HEK293 (cell line): Measurements from ENCODE around the gene MRPL34.

Experiments
- GLIS2 ChIP-seq: fragments of 450-650 bp; formaldehyde crosslinking; IDR thresholded peaks from 2 replicates; pipeline ENCODE4 v1.5.1; 2016; ENCODE audit warnings: missing biosample characterization, missing genetic modification characterization
- IKZF3 ChIP-seq: fragments of 450-650 bp; IDR thresholded peaks from 2 replicates; pipeline ENCODE4 v1.5.0; 2018; ENCODE audit warnings: missing biosample characterization, mild to moderate bottlenecking, missing genetic modification characterization, moderate library complexity
- KLF7 ChIP-seq: fragments of 450-650 bp; formaldehyde crosslinking; IDR thresholded peaks from 2 replicates; pipeline ENCODE4 v1.5.1; 2016; ENCODE audit warnings: missing biosample characterization, missing genetic modification characterization, borderline replicate concordance
- KLF8 ChIP-seq: fragments of 450-650 bp; formaldehyde crosslinking; IDR thresholded peaks from 2 replicates; pipeline ENCODE4 v1.5.1; 2016; ENCODE audit warnings: missing biosample characterization, missing genetic modification characterization
- RBAK ChIP-seq: fragments of 450-650 bp; formaldehyde crosslinking; IDR thresholded peaks from 2 replicates; pipeline ENCODE4 v1.5.1; 2016; ENCODE audit warnings: missing biosample characterization, missing genetic modification characterization
- REPIN1 ChIP-seq: fragments of 450-650 bp; formaldehyde crosslinking; IDR thresholded peaks from 2 replicates; pipeline ENCODE4 v1.5.1; 2017; ENCODE audit warnings: missing biosample characterization, missing genetic modification characterization, low read depth
- SETDB1 ChIP-seq: IDR thresholded peaks from one replicate; pipeline ENCODE4 v1.6.1; 2017; ENCODE audit warnings: mild to moderate bottlenecking, low read length, moderate library complexity, mixed read lengths; ENCODE audit not compliant: insufficient read length
- SP2 ChIP-seq: fragments of 450-650 bp; formaldehyde crosslinking; IDR thresholded peaks from 2 replicates; pipeline ENCODE4 v1.5.1; 2016; ENCODE audit warnings: missing biosample characterization, missing genetic modification characterization
- SP3 ChIP-seq: fragments of 450-650 bp; formaldehyde crosslinking; IDR thresholded peaks from 2 replicates; pipeline ENCODE4 v1.5.1; 2016; ENCODE audit warnings: missing biosample characterization, missing genetic modification characterization
- ZEB2 ChIP-seq: fragments of 450-650 bp; formaldehyde crosslinking; IDR thresholded peaks from 2 replicates; pipeline ENCODE4 v1.5.1; 2016; ENCODE audit warnings: missing biosample characterization, missing genetic modification characterization
- ZFHX2 ChIP-seq: fragments of 450-650 bp; formaldehyde crosslinking; conservative IDR thresholded peaks from 2 replicates; pipeline ENCODE4 v1.5.1; 2016; ENCODE audit warnings: missing biosample characterization, missing genetic modification characterization
- ZFP37 ChIP-seq: fragments of 450-650 bp; formaldehyde crosslinking; IDR thresholded peaks from 2 replicates; pipeline ENCODE4 v1.5.1; 2016; ENCODE audit warnings: missing biosample characterization, missing genetic modification characterization
- ZNF112 ChIP-seq: fragments of 450-650 bp; formaldehyde crosslinking; IDR thresholded peaks from 2 replicates; pipeline ENCODE4 v1.5.0; 2017; ENCODE audit warnings: missing biosample characterization, missing genetic modification characterization
- ZNF2 ChIP-seq: fragments of 450-650 bp; formaldehyde crosslinking; IDR thresholded peaks from 2 replicates; pipeline ENCODE4 v1.5.1; 2016; ENCODE audit warnings: missing biosample characterization, missing genetic modification characterization
- ZNF239 ChIP-seq: fragments of 450-650 bp; formaldehyde crosslinking; IDR thresholded peaks from 2 replicates; pipeline ENCODE4 v1.5.1; 2016; ENCODE audit warnings: missing biosample characterization, missing genetic modification characterization
- ZNF302 ChIP-seq: fragments of 450-650 bp; formaldehyde crosslinking; IDR thresholded peaks from 2 replicates; pipeline ENCODE4 v1.5.1; 2016; ENCODE audit warnings: missing biosample characterization, missing genetic modification characterization, low read depth
- ZNF350 ChIP-seq: fragments of 450-650 bp; formaldehyde crosslinking; IDR thresholded peaks from 2 replicates; pipeline ENCODE4 v1.5.0; 2017; ENCODE audit warnings: missing biosample characterization, mild to moderate bottlenecking, missing genetic modification characterization
- ZNF391 ChIP-seq: fragments of 450-650 bp; formaldehyde crosslinking; IDR thresholded peaks from 2 replicates; pipeline ENCODE4 v1.5.1; 2016; ENCODE audit warnings: low read depth, missing biosample characterization, missing genetic modification characterization, borderline replicate concordance
- ZNF501 ChIP-seq: fragments of 450-650 bp; formaldehyde crosslinking; IDR thresholded peaks from 2 replicates; pipeline ENCODE4 v1.5.1; 2016; ENCODE audit warnings: missing biosample characterization, missing genetic modification characterization
- ZNF529 ChIP-seq: fragments of 450-650 bp; formaldehyde crosslinking; IDR thresholded peaks from 2 replicates; pipeline ENCODE4 v1.5.1; 2017; ENCODE audit warnings: missing genetic modification characterization, missing biosample characterization; ENCODE audit not compliant: insufficient replicate concordance
- ZNF544 ChIP-seq: fragments of 450-650 bp; formaldehyde crosslinking; IDR thresholded peaks from 2 replicates; pipeline ENCODE4 v1.5.0; 2017; ENCODE audit warnings: missing biosample characterization, missing genetic modification characterization
- ZNF558 ChIP-seq: fragments of 450-650 bp; formaldehyde crosslinking; IDR thresholded peaks from 2 replicates; pipeline ENCODE4 v1.5.1; 2016; ENCODE audit warnings: missing biosample characterization, missing genetic modification characterization
- ZNF585B ChIP-seq: fragments of 450-650 bp; formaldehyde crosslinking; IDR thresholded peaks from 2 replicates; pipeline ENCODE4 v1.5.1; 2016; ENCODE audit warnings: missing biosample characterization, missing genetic modification characterization
- ZNF792 ChIP-seq: fragments of 450-650 bp; formaldehyde crosslinking; IDR thresholded peaks from 2 replicates; pipeline ENCODE4 v1.5.1; 2016; ENCODE audit warnings: missing biosample characterization, missing genetic modification characterization
- TF ChIP-seq, protein P1 (sequence below): fragments of 450-650 bp; formaldehyde crosslinking; IDR thresholded peaks from 2 replicates; pipeline ENCODE4 v1.5.1; 2016; ENCODE audit warnings: missing biosample characterization, missing genetic modification characterization
- TF ChIP-seq, protein P2 (sequence below): fragments of 450-650 bp; formaldehyde crosslinking; IDR thresholded peaks from 2 replicates; pipeline ENCODE4 v1.5.1; 2016; ENCODE audit warnings: missing biosample characterization, missing genetic modification characterization
- TF ChIP-seq, protein P3 (sequence below): fragments of 450-650 bp; formaldehyde crosslinking; IDR thresholded peaks from 2 replicates; pipeline ENCODE4 v1.5.1; 2016; ENCODE audit warnings: missing biosample characterization, missing genetic modification characterization
- TF ChIP-seq, protein P4 (sequence below): fragments of 450-650 bp; formaldehyde crosslinking; IDR thresholded peaks from 2 replicates; pipeline ENCODE4 v1.5.1; 2016; ENCODE audit warnings: missing biosample characterization, missing genetic modification characterization
- TF ChIP-seq, protein P5 (sequence below): fragments of 450-650 bp; formaldehyde crosslinking; IDR thresholded peaks from 2 replicates; pipeline ENCODE4 v1.5.1; 2016; ENCODE audit warnings: missing biosample characterization, missing genetic modification characterization, borderline replicate concordance

MRPL34 gene

DNA sequence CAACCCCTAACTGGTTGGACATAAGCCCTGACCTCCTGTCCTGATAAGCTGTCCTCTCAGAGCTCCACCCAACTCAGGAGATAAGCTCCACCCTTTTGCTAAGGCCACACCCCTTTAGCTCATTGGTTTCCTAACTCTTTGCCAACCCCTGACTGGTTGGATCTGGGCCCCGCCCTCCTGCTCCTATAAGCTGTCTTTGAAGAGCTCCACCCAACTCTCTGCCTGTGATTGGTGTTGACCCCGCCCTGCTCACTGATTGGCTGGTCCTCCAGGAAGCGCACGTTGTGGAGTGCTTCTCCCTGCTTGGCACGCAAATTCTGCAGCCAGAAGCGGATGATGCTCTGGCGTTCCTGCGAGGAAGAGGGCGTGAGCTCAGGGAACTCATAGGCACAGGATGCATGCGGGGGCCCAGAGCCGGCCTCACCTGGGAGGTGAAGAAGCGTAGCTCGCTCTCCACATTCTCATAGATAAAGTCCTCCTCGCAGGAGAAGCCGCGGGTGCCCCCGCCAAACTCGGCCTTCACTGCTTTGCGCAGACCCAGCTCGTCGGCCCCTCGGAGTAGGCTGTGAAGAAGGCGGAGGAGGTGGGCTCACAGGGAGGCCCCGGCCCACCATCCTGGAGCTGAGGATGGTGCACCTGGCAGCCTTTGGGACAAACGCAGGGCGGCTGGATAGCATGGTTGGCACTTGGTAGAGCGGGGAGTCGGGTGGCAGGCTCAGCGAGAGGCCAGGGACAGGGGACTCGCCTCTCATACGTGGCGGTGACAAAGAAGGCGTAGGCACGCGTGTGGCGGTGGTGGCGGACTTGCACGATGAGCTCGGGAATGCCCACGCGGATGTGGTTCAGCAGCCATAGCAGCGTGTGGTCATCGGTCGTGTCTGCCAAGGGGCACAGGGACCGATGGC lies 27.3 kb downstream of the MRPL34 start (continued):
- TF ChIP-seq GLIS2 (no peak), ZNF585B (tag by site-specific recombination) (no peak), SP2 (peak; percentile 97), ZNF558 (tag by site-specific recombination) (no peak), ZEB2 (tag by site-specific recombination) (no peak), IKZF3 (tag by site-specific recombination) (no peak), REPIN1 (tag by site-specific recombination) (no peak), ZNF529 (tag by site-specific recombination) (no peak), ZFHX2 (tag by site-specific recombination) (no peak), KLF8 (tag by site-specific recombination) (peak; percentile 73), ZNF2 (no peak), ZNF501 (no peak), ZNF792 (tag by site-specific recombination) (no peak), ZNF350 (tag by site-specific recombination) (no peak), SETDB1 (no peak), ZNF239 (tag by site-specific recombination) (no peak), ZNF544 (no peak), ZNF302 (tag by site-specific recombination) (no peak), KLF7 (tag by site-specific recombination) (peak; percentile 50; the same call in 1 of the 2 replicates), ZNF391 (tag by site-specific recombination) (no peak), SP3 (peak; percentile 84), ZNF112 (tag by site-specific recombination) (no peak), RBAK (tag by site-specific recombination) (no peak), ZFP37 (tag by site-specific recombination) (no peak)
- TF ChIP-seq, protein P1, sequence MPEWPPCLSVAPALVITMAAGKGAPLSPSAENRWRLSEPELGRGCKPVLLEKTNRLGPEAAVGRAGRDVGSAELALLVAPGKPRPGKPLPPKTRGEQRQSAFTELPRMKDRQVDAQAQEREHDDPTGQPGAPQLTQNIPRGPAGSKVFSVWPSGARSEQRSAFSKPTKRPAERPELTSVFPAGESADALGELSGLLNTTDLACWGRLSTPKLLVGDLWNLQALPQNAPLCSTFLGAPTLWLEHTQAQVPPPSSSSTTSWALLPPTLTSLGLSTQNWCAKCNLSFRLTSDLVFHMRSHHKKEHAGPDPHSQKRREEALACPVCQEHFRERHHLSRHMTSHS (tag by site-specific recombination) = no peak
- TF ChIP-seq, protein P2, sequence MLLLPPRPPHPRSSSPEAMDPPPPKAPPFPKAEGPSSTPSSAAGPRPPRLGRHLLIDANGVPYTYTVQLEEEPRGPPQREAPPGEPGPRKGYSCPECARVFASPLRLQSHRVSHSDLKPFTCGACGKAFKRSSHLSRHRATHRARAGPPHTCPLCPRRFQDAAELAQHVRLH = no peak
- TF ChIP-seq, protein P3, sequence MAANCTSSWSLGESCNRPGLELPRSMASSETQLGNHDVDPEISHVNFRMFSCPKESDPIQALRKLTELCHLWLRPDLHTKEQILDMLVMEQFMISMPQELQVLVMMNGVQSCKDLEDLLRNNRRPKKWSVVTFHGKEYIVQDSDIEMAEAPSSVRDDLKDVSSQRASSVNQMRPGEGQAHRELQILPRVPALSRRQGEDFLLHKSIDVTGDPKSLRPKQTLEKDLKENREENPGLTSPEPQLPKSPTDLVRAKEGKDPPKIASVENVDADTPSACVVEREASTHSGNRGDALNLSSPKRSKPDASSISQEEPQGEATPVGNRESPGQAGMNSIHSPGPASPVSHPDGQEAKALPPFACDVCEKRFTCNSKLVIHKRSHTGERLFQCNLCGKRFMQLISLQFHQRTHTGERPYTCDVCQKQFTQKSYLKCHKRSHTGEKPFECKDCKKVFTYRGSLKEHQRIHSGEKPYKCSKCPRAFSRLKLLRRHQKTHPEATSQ = peak; percentile 59; the same call in 1 of the 2 replicates
- TF ChIP-seq, protein P4, sequence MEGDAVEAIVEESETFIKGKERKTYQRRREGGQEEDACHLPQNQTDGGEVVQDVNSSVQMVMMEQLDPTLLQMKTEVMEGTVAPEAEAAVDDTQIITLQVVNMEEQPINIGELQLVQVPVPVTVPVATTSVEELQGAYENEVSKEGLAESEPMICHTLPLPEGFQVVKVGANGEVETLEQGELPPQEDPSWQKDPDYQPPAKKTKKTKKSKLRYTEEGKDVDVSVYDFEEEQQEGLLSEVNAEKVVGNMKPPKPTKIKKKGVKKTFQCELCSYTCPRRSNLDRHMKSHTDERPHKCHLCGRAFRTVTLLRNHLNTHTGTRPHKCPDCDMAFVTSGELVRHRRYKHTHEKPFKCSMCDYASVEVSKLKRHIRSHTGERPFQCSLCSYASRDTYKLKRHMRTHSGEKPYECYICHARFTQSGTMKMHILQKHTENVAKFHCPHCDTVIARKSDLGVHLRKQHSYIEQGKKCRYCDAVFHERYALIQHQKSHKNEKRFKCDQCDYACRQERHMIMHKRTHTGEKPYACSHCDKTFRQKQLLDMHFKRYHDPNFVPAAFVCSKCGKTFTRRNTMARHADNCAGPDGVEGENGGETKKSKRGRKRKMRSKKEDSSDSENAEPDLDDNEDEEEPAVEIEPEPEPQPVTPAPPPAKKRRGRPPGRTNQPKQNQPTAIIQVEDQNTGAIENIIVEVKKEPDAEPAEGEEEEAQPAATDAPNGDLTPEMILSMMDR (tag by site-specific recombination) = no peak
- TF ChIP-seq, protein P5, sequence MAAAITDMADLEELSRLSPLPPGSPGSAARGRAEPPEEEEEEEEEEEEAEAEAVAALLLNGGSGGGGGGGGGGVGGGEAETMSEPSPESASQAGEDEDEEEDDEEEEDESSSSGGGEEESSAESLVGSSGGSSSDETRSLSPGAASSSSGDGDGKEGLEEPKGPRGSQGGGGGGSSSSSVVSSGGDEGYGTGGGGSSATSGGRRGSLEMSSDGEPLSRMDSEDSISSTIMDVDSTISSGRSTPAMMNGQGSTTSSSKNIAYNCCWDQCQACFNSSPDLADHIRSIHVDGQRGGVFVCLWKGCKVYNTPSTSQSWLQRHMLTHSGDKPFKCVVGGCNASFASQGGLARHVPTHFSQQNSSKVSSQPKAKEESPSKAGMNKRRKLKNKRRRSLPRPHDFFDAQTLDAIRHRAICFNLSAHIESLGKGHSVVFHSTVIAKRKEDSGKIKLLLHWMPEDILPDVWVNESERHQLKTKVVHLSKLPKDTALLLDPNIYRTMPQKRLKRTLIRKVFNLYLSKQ (tag by site-specific recombination) = no peak
